Heart left ventricle (tissue), 13 donors: ENCODE measurements around the gene MYO1H.

Experiments used
- CTCF ChIP-seq, 12 donors: fragments of 200-600 bp; sonication (generic) in 4 of 12; IDR thresholded peaks; one replicate each; pipeline versions ENCODE4 v1.5.0 to v1.8.0; 2018 to 2022; ENCODE audit warnings: antibody characterized with exemption in 12 of 12, mild to moderate bottlenecking in 5 of 12
- POLR2A ChIP-seq, 2 donors: fragments of 450-650 bp; IDR thresholded peaks; one replicate each; pipeline ENCODE4 v1.6.1; 2017; ENCODE audit warnings: antibody characterized with exemption in 2 of 2, mild to moderate bottlenecking in 2 of 2, moderate library complexity in 2 of 2
- donor health status: ischemic (EF 13 %, LVEDD 7.1; RV severe dilation, severe dysfunction).
- donor health status: DM: no; HTN: yes; CAD: no.
- donor health status: DM: no; HTN: no; CAD: no.
- donor health status: ischemic (EF 25% LVEDD 6.9; RV normal size, moderate dysfunction).
- donor health status: ischemic (EF 25% LVEDD 5.7; RV mildly dilated, moderate dysfunction).
- donor health status: ischemic (EF 35%, LVEDD 5.7; RV mildly dilated, moderate dysfunction).
- donor health status: nonischemic (EF 11% LVEDD 7.7; RV severe dilation, severe dysfunction).
- donor health status: DM: yes; HTN: yes; CAD: no.
- donor health status: PGD.
- donor health status: ischemic (EF 29% LVEDD 5.4; RV normal size, mild dysfunction).
- donor health status: nonischemic (EF 23%, LVEDD 6.1; RV moderate dilation, normal function).

- TF ChIP-seq POLR2A (IDR thresholded peaks at IDR 0.05) (no peak), CTCF (IDR thresholded peaks at IDR 0.05) (no peak)
These were observed 11.1 kb upstream of the MYO1H start for GRCh38 chr12:109336593-109336992.
